LNCaP clone FGC (cell line): ENCODE data around the gene TENM4.

Source experiments
- DNase-seq: peaks from one replicate; pipeline ENCODE4 v3.0.0-alpha.2; 2011; ENCODE audit warnings: low read depth
- H3K4me3 ChIP-seq: 2 replicates; pipeline ENCODE4 v1.5.1; 2011; ENCODE audit warnings: mild to moderate bottlenecking, low read depth, low read length, control low read depth
- TF ChIP-seq, protein P1 (sequence below): IDR thresholded peaks from 2 replicates; pipeline ENCODE4 v1.5.1; 2012; ENCODE audit warnings: mild to moderate bottlenecking; ENCODE audit not compliant: control insufficient read depth, insufficient read depth; ENCODE audit errors: extremely low read depth

TENM4 gene

DNA sequence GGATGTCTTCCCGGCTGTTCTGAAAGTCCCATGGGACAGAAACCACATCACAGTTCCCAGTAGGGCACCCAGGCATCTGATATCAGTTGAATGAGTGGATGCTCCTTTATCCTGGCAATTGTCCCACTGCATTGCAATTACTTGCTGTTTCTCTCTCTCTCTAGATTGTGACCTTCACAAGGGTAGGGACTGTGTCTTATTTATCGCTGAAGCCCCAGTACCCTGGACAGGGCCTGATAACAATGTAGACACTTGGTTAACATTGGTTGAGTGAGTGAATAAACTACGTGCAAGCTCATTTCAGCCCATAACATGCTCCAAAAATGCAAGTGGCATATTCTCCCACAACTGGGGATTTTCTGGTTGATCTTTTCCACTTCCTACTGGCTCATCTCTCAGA, 672.5 kb downstream of the TENM4 start:
- DNase-seq = no peak
- no peak overlapping the region for H3K4me3 ChIP-seq
- TF ChIP-seq, protein P1, sequence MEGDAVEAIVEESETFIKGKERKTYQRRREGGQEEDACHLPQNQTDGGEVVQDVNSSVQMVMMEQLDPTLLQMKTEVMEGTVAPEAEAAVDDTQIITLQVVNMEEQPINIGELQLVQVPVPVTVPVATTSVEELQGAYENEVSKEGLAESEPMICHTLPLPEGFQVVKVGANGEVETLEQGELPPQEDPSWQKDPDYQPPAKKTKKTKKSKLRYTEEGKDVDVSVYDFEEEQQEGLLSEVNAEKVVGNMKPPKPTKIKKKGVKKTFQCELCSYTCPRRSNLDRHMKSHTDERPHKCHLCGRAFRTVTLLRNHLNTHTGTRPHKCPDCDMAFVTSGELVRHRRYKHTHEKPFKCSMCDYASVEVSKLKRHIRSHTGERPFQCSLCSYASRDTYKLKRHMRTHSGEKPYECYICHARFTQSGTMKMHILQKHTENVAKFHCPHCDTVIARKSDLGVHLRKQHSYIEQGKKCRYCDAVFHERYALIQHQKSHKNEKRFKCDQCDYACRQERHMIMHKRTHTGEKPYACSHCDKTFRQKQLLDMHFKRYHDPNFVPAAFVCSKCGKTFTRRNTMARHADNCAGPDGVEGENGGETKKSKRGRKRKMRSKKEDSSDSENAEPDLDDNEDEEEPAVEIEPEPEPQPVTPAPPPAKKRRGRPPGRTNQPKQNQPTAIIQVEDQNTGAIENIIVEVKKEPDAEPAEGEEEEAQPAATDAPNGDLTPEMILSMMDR = no peak

DNA sequence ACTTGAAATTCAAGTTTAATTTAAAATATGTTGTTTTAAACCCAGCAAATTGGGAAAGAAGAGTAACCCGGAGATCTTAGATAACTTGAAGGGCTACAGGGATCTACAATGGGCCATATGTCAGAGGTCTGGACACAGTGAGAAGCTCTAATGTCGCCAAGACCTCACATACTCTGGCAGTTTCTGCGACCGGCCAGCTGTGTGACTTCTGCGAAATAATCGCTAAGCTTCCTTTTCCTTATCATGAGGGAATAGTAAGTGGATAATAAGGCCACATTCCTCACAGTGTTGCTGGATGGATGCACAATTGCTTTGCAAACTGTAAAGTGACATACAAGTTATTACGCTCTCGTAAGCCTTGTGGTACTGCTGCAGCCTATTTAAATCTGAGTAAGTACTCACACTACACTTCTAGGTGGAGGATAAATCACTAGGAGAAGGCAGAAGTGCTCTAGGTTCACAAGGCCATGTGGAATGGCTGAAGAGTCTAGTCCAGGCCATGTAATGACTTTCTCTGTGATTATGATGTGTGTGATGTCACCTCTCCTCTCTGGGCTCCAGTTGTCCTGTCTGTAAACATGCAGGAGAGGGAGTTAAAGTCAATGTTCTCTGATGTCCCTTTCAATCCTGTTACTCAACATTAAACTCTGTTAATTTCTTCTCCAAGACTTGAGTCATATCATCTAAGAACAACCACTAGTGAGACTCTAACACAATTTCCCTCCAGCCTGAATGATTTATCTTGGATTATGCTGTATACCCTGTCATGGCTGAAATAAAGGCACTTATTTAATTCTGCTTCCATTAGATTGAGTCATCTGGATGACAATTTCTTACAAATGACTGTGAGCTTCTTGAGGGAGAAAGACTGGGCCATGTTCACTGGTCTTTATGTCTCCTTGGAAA, 673.5 kb downstream of the TENM4 start:
- TF ChIP-seq, protein P1 = no peak
- no peak for DNase-seq

DNA sequence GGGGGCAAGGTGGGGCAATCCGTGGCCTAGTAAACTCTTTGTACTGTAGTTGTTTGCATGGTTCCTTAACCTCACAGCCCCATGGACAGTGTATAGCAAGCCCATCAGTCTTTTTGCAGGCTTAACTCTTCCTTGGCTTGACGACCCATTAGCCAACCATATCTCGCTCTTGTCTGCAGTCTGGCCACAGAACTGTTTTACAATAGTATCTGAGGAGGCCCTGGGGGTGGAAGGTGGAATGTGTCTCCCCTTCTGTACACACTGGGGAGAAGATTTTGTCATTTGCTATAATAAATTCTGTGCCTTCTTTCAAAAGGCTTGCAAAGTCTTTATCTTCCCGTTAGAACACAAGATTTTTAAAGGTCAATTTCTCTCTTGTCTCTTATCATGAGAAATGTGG, 675.9 kb downstream of the TENM4 start:
- no peak for DNase-seq
- TF ChIP-seq, protein P1 = no peak
- H3K4me3 ChIP-seq = no peak overlapping the region

More for the DNA sequence above, 673.5 kb downstream of the TENM4 start:
- H3K4me3 ChIP-seq = no peak overlapping the region

DNA sequence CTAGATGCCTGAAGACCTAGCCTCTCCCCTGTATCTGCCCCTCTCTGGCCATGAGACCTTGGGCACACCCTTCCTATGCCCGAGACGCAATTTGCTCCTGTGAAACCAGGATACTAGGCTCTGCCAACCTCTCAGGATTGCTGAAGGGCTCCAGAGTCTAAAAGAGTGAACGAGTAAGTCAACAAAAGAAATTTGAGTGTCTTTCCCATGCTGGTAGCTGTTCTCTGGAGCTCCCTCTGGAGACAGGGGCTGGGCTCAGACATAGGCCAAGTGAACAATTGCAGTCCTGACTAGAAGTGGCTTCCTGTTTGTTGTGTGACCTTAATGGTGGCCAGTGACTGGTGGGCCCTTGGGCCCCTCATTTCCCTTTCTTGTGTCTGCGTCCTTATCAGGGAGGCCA, 677.2 kb downstream of the TENM4 start:
- H3K4me3 ChIP-seq = no peak overlapping the region
- DNase-seq = no peak
- TF ChIP-seq, protein P1 = no peak

DNA sequence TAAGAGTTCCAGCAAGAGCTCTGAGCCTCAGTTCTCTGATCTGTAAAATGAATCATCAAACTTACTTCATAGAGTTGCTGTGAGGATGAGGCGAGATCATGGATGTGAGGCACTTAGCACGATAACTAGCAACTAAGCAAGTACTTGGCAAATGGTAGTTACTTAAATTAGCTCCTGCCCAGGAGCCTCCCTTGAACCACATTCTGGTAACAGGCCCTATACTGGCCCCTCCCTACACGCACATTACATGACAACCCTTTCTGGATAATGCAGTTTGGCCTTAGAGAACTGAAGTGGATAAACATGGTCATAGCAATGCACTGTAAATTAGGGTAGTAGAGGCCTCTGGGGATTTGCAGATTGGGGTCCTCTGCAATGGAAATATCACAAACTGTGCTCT, 678.7 kb downstream of the TENM4 start:
- TF ChIP-seq, protein P1 = no peak
- H3K4me3 ChIP-seq = no peak overlapping the region
- no peak for DNase-seq

DNA sequence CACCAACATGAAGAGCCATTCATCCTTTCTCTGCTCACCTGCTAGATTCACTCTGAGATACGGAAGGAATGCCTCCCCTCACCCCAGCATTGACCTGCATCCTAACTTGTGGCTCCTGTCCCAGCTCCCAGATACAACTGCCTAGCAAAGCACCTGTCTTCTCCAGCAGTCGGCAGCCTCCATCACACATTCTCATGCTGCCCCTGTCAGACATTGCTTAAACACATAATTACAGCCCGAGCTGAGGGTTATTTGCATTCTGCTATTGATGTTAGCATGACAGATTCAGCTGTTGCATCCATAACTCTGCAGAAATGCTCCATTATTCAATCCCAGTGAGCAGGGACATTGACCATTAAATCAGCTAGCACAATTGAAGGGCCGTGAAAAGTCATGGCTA, 681.8 kb downstream of the TENM4 start:
- TF ChIP-seq, protein P1 = no peak
- no peak overlapping the region for H3K4me3 ChIP-seq
- no peak for DNase-seq

DNA sequence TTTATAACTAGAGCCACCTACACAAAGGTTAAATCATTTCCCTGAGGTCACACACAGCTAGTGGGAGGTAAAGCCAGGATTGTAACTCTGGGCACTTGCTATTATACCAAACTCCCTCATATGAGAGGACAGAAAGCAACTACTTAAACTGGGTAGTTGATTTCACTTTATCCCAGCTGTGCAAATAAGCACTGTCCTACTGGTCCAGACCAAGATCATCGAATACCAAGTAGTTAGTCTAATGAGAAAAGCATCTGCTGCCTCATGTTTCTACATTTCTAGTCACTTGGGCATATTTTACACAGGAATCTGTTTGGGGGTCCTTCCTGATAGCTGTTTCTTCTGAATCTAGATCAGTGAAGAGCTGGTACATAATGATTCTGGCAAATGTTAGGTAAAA, 687.5 kb downstream of the TENM4 start:
- TF ChIP-seq, protein P1 = no peak
- H3K4me3 ChIP-seq = no peak overlapping the region
- no peak for DNase-seq
